Measurements from ENCODE around the gene HBB. TPM values are rescaled to one million over a fixed set of nuclear protein-coding genes. Genes with fewer than 3 reads are reported as not detected.

Gene HBB
- polyA plus RNA-seq, 1 experiment: not detected

- ChIA-PET CTCF (no interaction called here), POLR2A (no interaction called here)
- no peaks in the 10 kb centered on the region for H3K36me3 ChIP-seq (ENCODE audit: control insufficient read depth, insufficient read depth, low read length)
- no peak for DNase-seq (ENCODE audit: low read depth)
- H3K27me3 ChIP-seq (ENCODE audit: control insufficient read depth, insufficient read depth, low read length): no peaks in the 10 kb centered on the region
- H3K4me3 ChIP-seq (ENCODE audit: low read depth, low read length): no peak overlapping the region
- TF ChIP-seq CTCF (IDR thresholded peaks at IDR 0.05; ENCODE audit: insufficient read depth, low read depth, low read length): no peak
Observed at GRCh38 chr11:5232821-5233220, 6.0 kb upstream of the HBB start.

- no peaks in the 10 kb centered on the region for H3K36me3 ChIP-seq (ENCODE audit: control insufficient read depth, insufficient read depth, low read length)
- H3K27me3 ChIP-seq (ENCODE audit: control insufficient read depth, insufficient read depth, low read length): no peaks in the 10 kb centered on the region
- no peak overlapping the region for H3K4me3 ChIP-seq (ENCODE audit: low read depth, low read length)
- CTCF ChIA-PET: no interaction called here
- DNase-seq (ENCODE audit: low read depth): no peak
- no peak for TF ChIP-seq CTCF (IDR thresholded peaks at IDR 0.05; ENCODE audit: insufficient read depth, low read depth, low read length)
- POLR2A ChIA-PET: no interaction called here
Observed at GRCh38 chr11:5232176-5232575, 5.3 kb upstream of the HBB start.

GRCh38 chr11:5231111-5231510, 4.2 kb upstream of the HBB start:
- ChIA-PET CTCF (interaction anchor here (0.6 to 0.7 kb wide), 2 partner anchors 9 to 17 kb away, joined by 3 read pairs; no protein-coding TSS in a partner anchor), POLR2A (no interaction called here)
- DNase-seq (ENCODE audit: low read depth): no peak
- H3K4me3 ChIP-seq (ENCODE audit: low read depth, low read length): no peak overlapping the region
- no peaks in the 10 kb centered on the region for H3K36me3 ChIP-seq (ENCODE audit: control insufficient read depth, insufficient read depth, low read length)
- H3K27me3 ChIP-seq (ENCODE audit: control insufficient read depth, insufficient read depth, low read length): no peaks in the 10 kb centered on the region
- no peak for TF ChIP-seq CTCF (IDR thresholded peaks at IDR 0.05; ENCODE audit: insufficient read depth, low read depth, low read length)

GRCh38 chr11:5230266-5230665, 3.4 kb upstream of the HBB start:
- ChIA-PET CTCF (no interaction called here), POLR2A (no interaction called here)
- H3K36me3 ChIP-seq (ENCODE audit: control insufficient read depth, insufficient read depth, low read length): no peaks in the 10 kb centered on the region
- no peaks in the 10 kb centered on the region for H3K27me3 ChIP-seq (ENCODE audit: control insufficient read depth, insufficient read depth, low read length)
- H3K4me3 ChIP-seq (ENCODE audit: low read depth, low read length): no peak overlapping the region
- DNase-seq (ENCODE audit: low read depth): no peak
- no peak for TF ChIP-seq CTCF (IDR thresholded peaks at IDR 0.05; ENCODE audit: insufficient read depth, low read depth, low read length)

GRCh38 chr11:5229796-5230195, 2.9 kb upstream of the HBB start:
- CTCF ChIA-PET: no interaction called here

More at GRCh38 chr11:5229796-5230195, 2.9 kb upstream of the HBB start:
- Histone ChIP-seq H3K27me3 (ENCODE audit: control insufficient read depth, insufficient read depth, low read length) (no peaks in the 10 kb centered on the region), H3K4me3 (ENCODE audit: low read depth, low read length) (no peak overlapping the region), H3K36me3 (ENCODE audit: control insufficient read depth, insufficient read depth, low read length) (no peaks in the 10 kb centered on the region)
- no peak for DNase-seq (ENCODE audit: low read depth)
- POLR2A ChIA-PET: no interaction called here
- no peak for TF ChIP-seq CTCF (IDR thresholded peaks at IDR 0.05; ENCODE audit: insufficient read depth, low read depth, low read length)

Data from BJ (cell line).